NCI-H774 (cell line): ENCODE results near the gene ARL5B.

Experiments used
- DNase-seq: peaks from one replicate; lab custom pipeline; 2025; lab: John Stamatoyannopoulos, UW

ARL5B gene

GRCh38 chr10:18703521-18703920 is 44.3 kb downstream of the ARL5B start:
- no peak for DNase-seq

- no peak for DNase-seq
Measured at GRCh38 chr10:18710201-18710653, 51.0 kb downstream of the ARL5B start.

- no peak for DNase-seq
Measured at GRCh38 chr10:18713077-18713476, 53.8 kb downstream of the ARL5B start.

- DNase-seq = no peak
Measured at GRCh38 chr10:18718991-18719390, 59.8 kb downstream of the ARL5B start.

GRCh38 chr10:18719811-18720210 is 60.6 kb downstream of the ARL5B start:
- no peak for DNase-seq

GRCh38 chr10:18721067-18721466 is 61.8 kb downstream of the ARL5B start:
- no peak for DNase-seq

GRCh38 chr10:18723801-18724200 is 64.6 kb downstream of the ARL5B start:
- DNase-seq = no peak
